Astrocyte of the spinal cord (primary cell): Measurements from ENCODE around the gene OR10C1.

ENCODE experiments used
- DNase-seq: peaks from one replicate; pipeline ENCODE4 v3.0.0; 2011; ENCODE audit warnings: low read depth, low spot score
- H3K4me3 ChIP-seq: 2 replicates; pipeline ENCODE4 v1.5.1; 2011; ENCODE audit warnings: low read depth, mild to moderate bottlenecking, low read length, moderate library complexity
- in situ Hi-C: cut with HindIII; loops from 2 replicates; pipeline ENCODE4 v1.10.0; 2017; ENCODE audit warnings: low sequenced_read_pairs
- TF ChIP-seq, protein P1 (sequence below): IDR thresholded peaks from 2 replicates; pipeline ENCODE4 v1.5.1; 2012; ENCODE audit warnings: low read depth, mild to moderate bottlenecking, low read length, inconsistent platforms

The OR10C1 gene

DNA sequence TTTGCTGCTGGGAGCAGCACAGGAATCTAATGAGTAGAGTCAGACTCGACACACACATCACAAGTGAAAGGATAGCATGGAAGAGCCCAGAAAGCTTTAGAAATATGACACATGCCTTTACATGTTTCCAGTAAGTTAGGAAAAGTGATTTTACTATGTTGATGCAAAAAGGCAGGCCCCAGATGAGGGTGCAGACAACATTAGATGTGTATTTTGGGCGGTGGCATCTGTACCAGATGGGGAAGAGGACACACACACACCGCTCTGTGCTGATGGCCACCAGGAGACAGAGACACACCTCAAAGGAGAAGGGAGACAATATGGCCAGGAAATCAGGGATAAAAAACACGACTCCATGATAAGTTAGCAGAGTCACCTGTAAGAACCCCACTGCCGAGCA is 48.0 kb downstream of the OR10C1 start:
- DNase-seq, result no peak
- TF ChIP-seq, protein P1, sequence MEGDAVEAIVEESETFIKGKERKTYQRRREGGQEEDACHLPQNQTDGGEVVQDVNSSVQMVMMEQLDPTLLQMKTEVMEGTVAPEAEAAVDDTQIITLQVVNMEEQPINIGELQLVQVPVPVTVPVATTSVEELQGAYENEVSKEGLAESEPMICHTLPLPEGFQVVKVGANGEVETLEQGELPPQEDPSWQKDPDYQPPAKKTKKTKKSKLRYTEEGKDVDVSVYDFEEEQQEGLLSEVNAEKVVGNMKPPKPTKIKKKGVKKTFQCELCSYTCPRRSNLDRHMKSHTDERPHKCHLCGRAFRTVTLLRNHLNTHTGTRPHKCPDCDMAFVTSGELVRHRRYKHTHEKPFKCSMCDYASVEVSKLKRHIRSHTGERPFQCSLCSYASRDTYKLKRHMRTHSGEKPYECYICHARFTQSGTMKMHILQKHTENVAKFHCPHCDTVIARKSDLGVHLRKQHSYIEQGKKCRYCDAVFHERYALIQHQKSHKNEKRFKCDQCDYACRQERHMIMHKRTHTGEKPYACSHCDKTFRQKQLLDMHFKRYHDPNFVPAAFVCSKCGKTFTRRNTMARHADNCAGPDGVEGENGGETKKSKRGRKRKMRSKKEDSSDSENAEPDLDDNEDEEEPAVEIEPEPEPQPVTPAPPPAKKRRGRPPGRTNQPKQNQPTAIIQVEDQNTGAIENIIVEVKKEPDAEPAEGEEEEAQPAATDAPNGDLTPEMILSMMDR, result no peak
- no peak overlapping the region for H3K4me3 ChIP-seq
- in situ Hi-C loops, result no loop called here

GRCh38 chr6:29487660-29488059 is 48.6 kb downstream of the OR10C1 start, which contains the start of gene MAS1L:
TSS of gene MAS1L (minus strand) at chr6:29487956. CDS start at chr6:29487902, 54 bp downstream.
- H3K4me3 ChIP-seq, result no peak within 1 kb of the TSS
- DNase-seq, result no peak
- TF ChIP-seq, protein P1, result no peak
- in situ Hi-C loops, result no loop called here

DNA sequence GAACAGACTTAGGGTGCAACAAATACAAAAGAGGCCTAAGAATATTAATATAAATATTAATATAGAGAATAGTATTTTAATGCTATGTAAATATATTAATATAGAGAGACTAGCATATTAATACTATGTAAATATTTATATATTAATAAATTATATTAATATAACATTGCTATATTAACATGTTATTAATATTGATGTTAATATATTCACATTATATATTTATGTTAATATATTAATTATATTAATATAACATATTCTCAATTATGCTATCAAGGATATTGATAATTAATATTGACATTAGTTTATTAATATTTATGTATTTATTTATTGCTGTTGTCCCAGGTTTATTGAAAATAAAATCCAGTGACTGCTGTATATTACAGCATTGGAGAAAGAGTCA is 49.8 kb downstream of the OR10C1 start:
- no peak for DNase-seq
- in situ Hi-C loops, result no loop called here
- TF ChIP-seq, protein P1, result no peak
- H3K4me3 ChIP-seq, result no peak overlapping the region

DNA sequence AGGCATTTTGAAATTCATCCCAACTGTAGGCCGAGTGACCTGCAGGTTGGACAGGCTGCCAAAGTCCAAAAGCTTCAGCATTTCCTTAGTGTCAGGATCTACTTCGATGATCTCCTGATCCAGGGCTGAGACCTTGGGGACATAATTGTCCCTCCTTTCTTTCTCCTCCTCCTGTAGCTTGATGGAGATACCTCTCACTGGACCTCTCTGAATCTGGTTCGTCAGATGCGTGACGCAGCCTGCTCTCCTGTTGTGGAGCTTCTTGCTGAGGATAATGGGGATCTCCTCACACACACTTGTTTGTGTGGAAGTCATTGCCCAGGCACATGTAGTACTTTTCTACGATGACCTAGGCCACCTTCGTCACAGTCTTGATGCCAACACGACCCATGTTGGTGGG is 50.2 kb downstream of the OR10C1 start:
- H3K4me3 ChIP-seq, result no peak overlapping the region
- in situ Hi-C loops, result no loop called here
- DNase-seq, result no peak
- TF ChIP-seq, protein P1, result no peak

- no peak for DNase-seq
- in situ Hi-C loops, result no loop called here
- H3K4me3 ChIP-seq, result no peak overlapping the region
- TF ChIP-seq, protein P1, result no peak
Observed at GRCh38 chr6:29490055-29490454, 50.9 kb downstream of the OR10C1 start.

GRCh38 chr6:29490552-29490951 is 51.4 kb downstream of the OR10C1 start:
- no peak overlapping the region for H3K4me3 ChIP-seq
- no peak for DNase-seq
- in situ Hi-C loops, result no loop called here
- TF ChIP-seq, protein P1, result no peak
